GM19397 (cell line): ENCODE measurements around the gene CCDC68.
"Not testable (repeated sequence)": the region's sequence is repeated elsewhere in the genome, so short reads cannot be mapped to it uniquely, and the experiment has no call there.

Source experiments
- ATAC-seq: cut with Tn5 transposase; IDR thresholded peaks from one replicate; pipeline ENCODE4 v1.9.1; 2021; ENCODE audit warnings: mild to moderate bottlenecking, moderate library complexity; ENCODE audit not compliant: unreplicated experiment

The CCDC68 gene

DNA sequence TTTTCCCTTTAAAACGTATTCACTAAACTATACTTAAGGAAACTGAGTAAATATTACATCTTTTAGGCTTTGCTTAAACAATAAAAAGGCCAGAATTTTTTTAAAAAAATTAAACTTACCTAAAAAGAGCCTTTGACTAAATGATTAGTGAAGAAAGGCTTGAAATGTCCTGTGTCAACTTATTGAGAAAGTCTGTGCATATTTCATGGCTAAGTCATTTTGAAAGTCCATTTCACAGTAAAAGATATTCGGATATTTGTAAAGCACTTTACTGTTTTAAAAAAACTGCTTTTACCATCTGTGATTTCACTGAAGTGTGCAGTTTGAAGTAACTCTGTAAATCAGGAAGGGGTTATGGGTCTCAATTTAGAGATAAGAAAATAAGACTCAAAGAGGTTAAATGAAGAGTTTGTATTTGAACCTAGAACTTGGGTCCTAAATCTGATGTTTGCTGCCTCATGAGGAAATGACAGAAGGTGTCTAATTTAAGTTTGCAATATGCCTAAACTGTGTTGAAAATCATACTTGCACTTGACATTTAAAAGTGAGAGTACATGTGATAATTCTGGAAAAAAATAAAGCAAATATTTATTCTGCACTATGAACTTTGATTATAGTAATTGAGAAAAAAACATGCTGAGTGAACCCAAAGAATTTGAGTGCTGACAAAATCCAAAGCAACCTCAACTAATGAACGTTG, 80.5 kb downstream of the CCDC68 start:
- ATAC-seq: no peak

DNA sequence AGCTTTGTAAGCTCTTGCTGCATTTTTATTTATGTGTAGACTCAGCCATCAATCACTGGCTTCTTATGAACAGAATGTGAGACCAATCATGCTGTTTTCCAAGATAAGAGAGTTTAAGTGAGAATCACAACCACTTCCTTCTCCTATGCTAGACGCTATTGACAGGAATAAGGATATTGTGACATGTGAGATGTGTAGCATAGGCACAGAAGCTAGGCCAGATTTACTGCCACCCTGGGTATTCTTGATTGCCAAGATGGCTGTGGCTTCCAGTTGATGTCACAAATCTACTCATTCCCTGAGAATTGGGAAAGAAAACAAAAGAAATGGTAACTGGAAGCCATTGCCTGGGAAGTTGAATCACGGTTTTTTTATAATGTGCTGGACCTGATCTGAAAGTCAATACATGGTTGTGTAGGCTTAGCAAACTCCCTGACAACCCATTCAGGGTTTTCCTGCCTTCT, 81.1 kb downstream of the CCDC68 start:
- ATAC-seq: no peak

DNA sequence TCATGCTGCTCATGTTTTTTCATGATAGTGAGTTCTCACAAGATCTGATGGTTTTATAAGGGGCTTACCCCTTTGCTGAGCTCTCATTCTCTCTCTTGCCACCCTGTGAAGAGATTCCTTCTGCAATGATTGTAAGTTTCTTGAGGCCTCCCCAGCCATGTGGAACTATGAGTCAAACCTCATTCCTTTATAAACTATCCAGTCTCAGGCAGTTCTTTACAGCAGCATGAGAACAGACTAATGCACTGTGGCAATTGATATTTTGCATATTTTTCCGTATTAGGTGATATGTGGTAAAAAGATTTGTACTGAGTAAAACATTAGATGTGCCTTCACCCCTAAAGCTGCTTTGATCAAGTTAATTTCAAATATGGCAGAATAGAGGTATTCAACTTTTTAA, 82.2 kb downstream of the CCDC68 start:
- no peak for ATAC-seq

DNA sequence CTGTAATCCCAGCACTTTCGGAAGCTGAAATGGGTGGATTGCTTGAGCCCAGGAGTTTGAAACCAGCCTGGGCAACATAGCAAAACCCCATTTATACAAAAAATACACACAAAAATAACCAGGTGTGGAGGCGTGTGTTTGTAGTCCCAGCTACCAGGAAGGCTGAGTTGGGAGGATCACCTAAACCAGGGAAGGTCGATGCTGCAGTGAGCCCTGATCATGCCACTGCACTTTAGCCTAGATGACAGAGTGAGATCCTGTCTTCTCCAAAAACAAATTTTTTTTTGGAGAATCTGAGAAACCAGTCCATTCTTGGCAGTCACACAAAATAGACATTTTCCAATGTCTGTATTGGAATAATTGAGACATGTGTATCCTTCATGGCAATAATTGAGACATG, 84.2 kb downstream of the CCDC68 start:
- ATAC-seq: no peak

DNA sequence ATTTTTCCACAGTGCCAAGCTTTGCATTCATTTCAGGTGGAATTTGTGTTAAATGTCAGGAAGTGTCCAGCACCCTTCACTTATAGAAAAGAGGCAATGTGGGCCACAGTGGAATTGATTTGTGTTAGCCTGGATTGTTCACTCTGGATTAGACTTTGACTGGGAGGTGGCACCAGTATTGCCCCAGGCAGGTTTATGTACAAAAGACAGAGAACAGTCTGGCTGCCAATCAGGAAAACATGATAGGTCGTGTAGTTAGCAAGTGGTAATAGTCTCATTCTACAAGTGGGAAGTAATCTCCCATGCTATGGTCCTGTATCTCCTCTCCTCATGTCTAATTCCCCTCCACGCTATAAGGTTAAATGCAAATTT, 85.4 kb downstream of the CCDC68 start:
- ATAC-seq: no peak

DNA sequence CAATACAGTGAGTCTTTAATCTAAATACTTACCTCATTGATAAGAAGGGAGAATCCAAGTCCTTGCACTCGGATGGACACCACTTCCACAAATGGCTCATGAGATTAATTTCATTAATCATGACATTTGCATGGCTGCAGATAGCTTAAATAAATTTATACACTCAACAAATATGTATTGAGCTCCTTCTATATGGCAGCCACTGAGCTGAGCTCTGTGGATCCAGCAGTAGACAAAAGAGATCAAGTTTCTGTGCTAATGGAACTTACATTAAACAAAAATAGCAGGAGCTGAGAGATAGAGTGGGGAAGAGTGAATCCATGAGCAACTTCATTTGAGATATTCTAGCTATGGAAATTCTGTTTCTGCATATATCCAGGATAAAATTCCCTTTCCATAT, 86.6 kb downstream of the CCDC68 start:
- no peak for ATAC-seq

DNA sequence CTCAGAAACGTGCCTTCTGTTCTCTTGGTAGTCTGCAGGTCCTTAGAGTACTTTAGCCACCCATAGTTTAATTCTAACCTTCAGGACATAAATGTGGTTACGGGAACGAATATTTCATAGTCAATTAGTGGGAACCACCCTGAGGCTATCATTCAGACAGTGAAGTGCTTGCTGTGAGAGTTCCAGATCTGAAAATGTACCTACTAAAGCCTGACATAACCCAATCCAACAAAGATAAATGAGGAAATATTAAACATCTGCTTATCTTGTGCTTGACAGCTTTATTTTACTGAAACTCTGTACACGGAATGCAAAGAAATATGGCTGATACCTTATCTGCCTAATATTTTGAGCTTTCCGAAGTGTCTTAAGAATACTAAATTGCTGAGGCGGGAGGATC, 88.0 kb downstream of the CCDC68 start:
- no peak for ATAC-seq

DNA sequence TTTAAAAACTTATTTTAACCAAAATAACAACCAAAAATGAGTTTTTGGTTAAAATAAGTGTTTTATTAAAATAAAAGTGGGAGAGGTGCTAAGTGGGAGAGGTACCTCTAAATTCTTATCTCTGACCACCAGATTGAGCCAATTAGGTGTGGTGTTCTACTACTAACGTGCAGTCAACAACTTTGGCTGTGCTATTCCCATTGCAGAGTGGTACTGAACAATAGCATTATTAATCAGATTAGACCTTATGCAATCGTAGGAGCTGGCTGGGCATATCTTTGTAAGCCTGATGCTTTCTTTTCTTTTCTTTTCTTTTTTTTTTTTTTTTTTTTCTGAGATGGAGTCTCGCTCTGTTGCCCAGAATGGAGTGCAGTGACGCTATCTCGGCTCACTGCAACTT, 92.1 kb downstream of the CCDC68 start:
- ATAC-seq: no peak

DNA sequence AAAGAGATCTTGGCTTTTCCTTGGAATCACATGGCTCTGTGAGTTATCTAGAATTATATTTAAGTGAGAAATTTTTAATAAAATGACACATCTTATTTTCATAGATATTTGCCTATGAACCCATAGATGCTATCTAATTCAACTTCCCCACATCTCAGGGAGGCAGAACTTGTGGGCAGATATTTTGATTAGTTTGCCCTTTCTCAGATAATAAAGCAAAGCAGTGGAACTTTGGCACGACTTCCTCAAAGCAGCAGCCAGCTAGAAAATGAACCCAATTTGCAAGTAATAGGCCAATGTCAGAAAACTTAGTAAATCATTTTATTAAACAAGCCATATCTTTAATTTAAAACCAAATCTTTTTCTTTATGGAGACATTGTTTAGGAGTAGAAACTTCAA, 98.3 kb downstream of the CCDC68 start:
- ATAC-seq: no peak

DNA sequence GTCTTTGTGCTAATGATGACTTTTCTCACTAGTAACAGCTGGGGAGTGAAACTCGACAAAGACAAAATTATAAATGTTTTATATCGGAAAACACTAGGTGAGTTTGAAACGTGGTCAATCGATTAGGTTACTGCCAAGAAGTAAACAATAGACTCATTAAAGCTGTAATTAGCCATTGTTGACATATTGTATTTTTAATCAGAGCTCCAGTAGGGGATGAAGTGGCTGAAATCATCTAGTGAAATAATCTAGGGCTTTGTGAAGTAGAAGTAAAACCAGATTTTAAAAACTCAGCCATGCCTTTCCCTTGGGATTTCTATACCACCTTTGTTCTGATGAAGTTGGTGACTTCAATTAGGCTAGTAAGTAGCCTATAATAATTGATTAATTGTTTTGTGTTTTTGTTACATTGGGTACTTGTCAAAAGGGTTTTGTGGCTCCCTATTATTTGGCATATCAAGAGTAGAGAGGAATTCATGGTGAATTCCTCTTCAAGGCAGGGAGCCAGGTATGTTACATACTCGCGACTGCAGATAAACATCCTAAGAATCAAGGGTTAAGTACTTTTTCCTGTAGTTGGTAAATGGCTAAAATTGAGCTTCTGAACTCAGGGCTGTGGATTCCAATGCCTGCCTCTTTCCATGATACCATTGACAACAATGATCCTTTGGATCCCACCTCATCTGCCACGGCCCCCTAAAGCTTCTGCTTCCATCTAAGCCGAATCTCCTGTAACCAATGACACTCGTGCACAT, 99.4 kb downstream of the CCDC68 start:
- ATAC-seq: no peak

DNA sequence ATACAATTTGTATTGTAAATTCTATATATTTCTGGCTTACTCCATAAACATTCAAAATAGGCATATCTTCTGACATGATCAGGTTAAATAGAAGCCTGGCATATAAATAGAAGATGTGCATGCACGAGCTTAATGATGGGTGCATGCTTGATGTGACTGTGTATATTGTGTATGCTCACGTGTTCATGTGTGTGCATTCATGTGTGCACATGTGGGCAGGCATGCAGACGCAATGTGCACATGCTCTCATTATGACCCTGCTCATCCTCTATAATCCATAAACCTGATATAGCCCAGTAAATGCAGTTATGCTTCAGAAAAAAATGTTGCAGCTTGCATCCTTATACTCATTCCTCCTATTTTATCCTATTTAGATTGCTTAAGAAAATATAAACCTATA, 101.8 kb downstream of the CCDC68 start:
- no peak for ATAC-seq

DNA sequence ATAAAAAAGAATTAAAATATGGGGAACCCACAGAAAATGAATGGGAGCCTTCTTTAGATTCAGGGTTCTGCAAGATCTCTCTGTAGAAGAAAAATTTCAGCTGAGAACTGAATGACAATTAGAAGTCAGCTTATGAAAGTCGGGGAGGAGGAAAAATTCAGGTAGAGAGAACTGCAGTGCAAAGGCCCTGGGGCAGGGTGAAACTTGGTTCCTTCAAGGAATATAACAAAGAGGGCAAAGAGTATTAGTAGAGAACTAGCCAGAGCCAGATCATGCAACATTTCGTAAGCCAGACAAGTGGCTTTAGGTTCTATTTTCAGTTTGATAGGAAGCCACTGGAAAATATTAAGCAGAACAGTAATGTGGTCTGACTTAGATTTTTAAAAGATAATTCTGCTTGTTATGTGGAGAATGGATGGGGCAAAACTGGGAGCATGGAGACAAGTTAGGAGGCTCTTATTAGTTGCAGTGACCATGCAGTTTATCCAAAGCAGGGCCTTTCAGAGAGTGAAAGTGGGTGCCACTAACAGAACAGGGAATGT, 103.1 kb downstream of the CCDC68 start:
- no peak for ATAC-seq

DNA sequence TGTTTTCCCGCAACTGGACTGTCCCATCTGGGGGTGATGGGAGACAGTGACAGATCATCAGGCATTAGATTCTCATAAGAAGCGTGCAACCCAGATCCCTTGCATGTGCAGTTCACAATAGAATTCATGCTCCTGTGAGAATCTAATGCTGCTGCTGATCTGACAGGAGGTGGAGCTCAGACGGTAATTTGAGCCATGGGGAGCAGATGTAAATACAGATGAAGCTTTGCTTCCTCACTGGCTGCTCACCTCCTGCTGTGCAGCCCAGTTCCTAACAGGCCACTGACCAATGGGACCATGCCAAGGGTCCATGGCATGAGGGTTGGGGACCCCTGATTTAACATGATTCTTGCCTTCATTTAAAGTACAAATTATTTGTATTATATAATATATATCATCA, 104.2 kb downstream of the CCDC68 start:
- not testable (repeated sequence) for ATAC-seq

DNA sequence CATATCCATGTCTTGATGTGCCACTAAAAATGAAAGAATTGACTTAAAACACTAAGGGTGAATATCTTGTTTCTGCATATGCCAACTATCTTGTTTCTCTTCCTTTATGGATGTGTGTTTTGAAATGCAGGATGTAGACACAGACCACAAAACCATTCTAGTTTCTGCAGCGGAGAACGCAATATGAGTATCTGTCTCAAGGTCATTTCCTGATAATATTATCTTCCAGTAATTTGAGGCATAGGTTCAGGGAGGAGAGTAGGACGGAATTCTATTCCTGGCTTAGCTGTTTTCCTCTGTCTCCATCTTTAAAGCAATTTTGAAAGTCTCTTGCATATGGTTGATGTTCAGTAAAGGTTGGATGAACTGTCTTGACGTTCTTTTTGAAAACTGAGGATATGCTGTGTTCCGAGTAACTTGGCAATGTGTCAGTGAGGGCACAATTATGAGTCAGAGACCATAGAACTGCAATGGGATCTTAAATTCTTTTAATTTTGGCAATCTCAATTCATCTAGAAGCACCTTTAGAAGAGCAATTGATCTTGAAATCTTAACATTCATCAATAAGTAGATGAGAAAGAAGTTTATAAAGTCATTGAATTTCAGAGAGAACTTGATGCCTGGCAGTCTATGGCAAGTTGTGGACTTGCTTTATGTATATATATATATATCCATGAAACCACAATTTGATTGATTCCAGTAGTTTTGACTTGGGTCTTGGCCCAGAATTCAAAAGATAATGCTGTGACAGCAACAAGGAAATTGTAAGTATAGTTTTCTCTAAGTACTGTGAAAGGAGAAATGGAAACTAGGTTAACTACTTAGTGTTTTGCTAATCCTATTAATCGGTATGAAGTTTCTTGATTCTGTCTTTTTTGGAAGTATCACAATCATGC, 106.2 kb downstream of the CCDC68 start:
- ATAC-seq: no peak
